Osteoblast (primary cell): Measurements from ENCODE around the gene CDH4. TPM values are rescaled to one million over a fixed set of nuclear protein-coding genes. Genes with fewer than 3 reads are reported as not detected.
A peak's percentile ranks its signal among the peaks of the same experiment; 100 is the strongest.

Source experiments
- DNase-seq: peaks from one replicate; pipeline ENCODE4 v3.0.0; 2011; ENCODE audit warnings: low spot score, mixed read lengths; ENCODE audit not compliant: insufficient read length; ENCODE audit errors: missing footprints
- H2AFZ ChIP-seq: 2 replicates; pipeline ENCODE4 v1.6.0; 2011; ENCODE audit warnings: mild to moderate bottlenecking, low read length
- H3K27ac ChIP-seq: 2 replicates; pipeline ENCODE4 v1.5.1; 2011; ENCODE audit warnings: mild to moderate bottlenecking, low read depth, low read length, moderate library complexity
- H3K27me3 ChIP-seq: 2 replicates; pipeline ENCODE4 v1.6.0; 2012; ENCODE audit warnings: mild to moderate bottlenecking, control low read depth, inconsistent platforms, low read length, moderate library complexity; ENCODE audit not compliant: insufficient read depth
- H3K36me3 ChIP-seq: 2 replicates; pipeline ENCODE4 v1.5.1; 2011; ENCODE audit warnings: mild to moderate bottlenecking, low read length, control low read depth, moderate library complexity; ENCODE audit not compliant: insufficient read depth
- H3K4me1 ChIP-seq: 2 replicates; pipeline ENCODE4 v1.5.1; 2011; ENCODE audit warnings: mild to moderate bottlenecking, low read length, control low read depth, moderate library complexity; ENCODE audit not compliant: insufficient read depth
- H3K4me2 ChIP-seq: 2 replicates; pipeline ENCODE4 v1.6.0; 2011; ENCODE audit warnings: mild to moderate bottlenecking, low read length; ENCODE audit not compliant: insufficient read depth
- H3K4me3 ChIP-seq: fragments of 200-600 bp; sonication (generic); 3 replicates; pipeline ENCODE4 v1.5.1; 2012; ENCODE audit warnings: mild to moderate bottlenecking, low read length, inconsistent platforms; ENCODE audit not compliant: insufficient read depth
- H3K79me2 ChIP-seq: 2 replicates; pipeline ENCODE4 v1.6.0; 2012; ENCODE audit warnings: mild to moderate bottlenecking, low read length, control low read depth, inconsistent platforms; ENCODE audit not compliant: insufficient read depth
- H3K9me3 ChIP-seq: 2 replicates; pipeline ENCODE4 v1.5.1; 2011; ENCODE audit warnings: low read depth, low read length, control low read depth
- H4K20me1 ChIP-seq: 2 replicates; pipeline ENCODE4 v1.6.0; 2012; ENCODE audit warnings: mild to moderate bottlenecking, low read length, control low read depth; ENCODE audit not compliant: insufficient read depth
- CTCF ChIP-seq: IDR thresholded peaks from 2 replicates; pipeline ENCODE4 v1.5.1; 2011; ENCODE audit warnings: mild to moderate bottlenecking, low read depth, low read length, moderate library complexity; ENCODE audit errors: extremely low read depth
- total RNA-seq: library from RNA; depleted of rRNA; stranded (reverse); fragments of >200 nt; gene quantifications from 2 replicates; pipeline ENCODE4 v1.2.3, GENCODE V29; 2012

Gene CDH4
- total RNA-seq, 1 donor, result 1.1 TPM

GRCh38 chr20:61435184-61435822 is 183.2 kb downstream of the CDH4 start:
- Histone ChIP-seq H4K20me1 (no peaks in the 10 kb centered on the region), H3K9me3 (no peaks in the 10 kb centered on the region), H3K4me1 (peaks cover 16% of the 10 kb centered on the region), H3K79me2 (no peaks in the 10 kb centered on the region), H3K27ac (no peak overlapping the region), H3K4me2 (no peak overlapping the region), H2AFZ (no peak overlapping the region), H3K27me3 (peaks cover 9% of the 10 kb centered on the region), H3K4me3 (no peak overlapping the region), H3K36me3 (no peaks in the 10 kb centered on the region)
- DNase-seq, result no peak
- no peak for TF ChIP-seq CTCF

GRCh38 chr20:61435823-61436220 is 183.8 kb downstream of the CDH4 start:
- Histone ChIP-seq H3K9me3 (no peaks in the 10 kb centered on the region), H2AFZ (no peak overlapping the region), H3K79me2 (no peaks in the 10 kb centered on the region), H3K36me3 (no peaks in the 10 kb centered on the region), H3K4me2 (peak overlapping the region; percentile 50), H3K4me1 (peaks cover 16% of the 10 kb centered on the region), H3K27me3 (peaks cover 9% of the 10 kb centered on the region), H3K4me3 (no peak overlapping the region), H4K20me1 (no peaks in the 10 kb centered on the region), H3K27ac (no peak overlapping the region)
- DNase-seq, result no peak
- TF ChIP-seq CTCF, result no peak

DNA sequence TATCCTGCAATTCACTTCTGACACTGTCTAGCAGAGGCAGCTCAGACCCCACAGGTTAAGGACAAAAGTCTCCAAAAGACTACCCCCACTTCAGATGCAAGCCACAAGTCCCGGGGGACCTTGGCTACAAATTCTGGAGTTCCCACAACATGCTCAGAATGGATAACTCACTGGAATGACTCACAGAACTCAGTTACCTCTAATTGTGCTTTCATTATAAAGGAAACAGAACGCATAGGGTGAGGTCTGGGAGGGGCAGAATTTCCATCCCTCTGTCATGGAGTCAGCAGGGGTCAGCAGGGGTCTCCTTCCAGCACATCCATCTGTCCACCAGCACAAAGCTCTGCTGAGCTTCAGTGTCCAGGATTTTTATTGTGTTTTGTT is 184.2 kb downstream of the CDH4 start:
- Histone ChIP-seq H3K79me2 (no peaks in the 10 kb centered on the region), H4K20me1 (no peaks in the 10 kb centered on the region), H3K4me2 (peak overlapping the region; percentile 50), H3K27me3 (peaks cover 9% of the 10 kb centered on the region), H3K9me3 (no peaks in the 10 kb centered on the region), H3K36me3 (no peaks in the 10 kb centered on the region), H2AFZ (no peak overlapping the region), H3K4me1 (peaks cover 16% of the 10 kb centered on the region), H3K27ac (peak overlapping the region; percentile 80), H3K4me3 (no peak overlapping the region)
- no peak for TF ChIP-seq CTCF
- DNase-seq, result peak; percentile 89

DNA sequence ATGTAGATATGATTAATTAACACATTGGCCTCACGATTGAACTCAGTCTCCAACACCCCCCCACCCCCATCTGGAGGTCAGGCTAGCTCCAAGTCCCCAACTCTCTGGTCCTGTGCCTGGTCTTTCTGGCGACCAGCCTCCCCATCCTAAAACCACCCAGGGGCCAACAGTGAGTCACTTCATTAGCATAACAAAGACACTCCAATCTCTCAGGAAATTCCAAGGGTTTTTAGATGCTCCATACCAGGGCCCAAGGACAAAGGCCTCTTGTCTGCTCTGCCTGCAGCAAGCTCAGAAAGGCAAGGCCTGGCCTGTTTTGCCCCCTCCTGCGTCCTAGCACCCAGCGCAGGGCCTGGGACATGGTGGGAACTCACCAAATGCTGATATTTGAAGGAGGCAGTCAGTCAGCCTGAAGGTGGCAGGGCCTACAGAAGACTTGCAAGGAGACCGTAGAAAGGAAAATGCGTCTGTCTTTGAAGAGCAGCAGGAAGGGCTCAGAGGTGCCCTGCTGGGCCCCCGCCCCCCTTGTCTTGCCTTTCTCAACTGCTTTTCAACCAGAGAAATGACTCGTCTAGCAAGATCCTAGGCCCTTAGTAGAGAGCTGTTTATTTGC is 184.7 kb downstream of the CDH4 start:
- no peak for DNase-seq
- Histone ChIP-seq H2AFZ (no peak overlapping the region), H3K36me3 (no peaks in the 10 kb centered on the region), H3K4me2 (peak overlapping the region; percentile 50), H3K79me2 (no peaks in the 10 kb centered on the region), H3K27me3 (peaks cover 9% of the 10 kb centered on the region), H3K4me1 (peaks cover 16% of the 10 kb centered on the region), H3K9me3 (no peaks in the 10 kb centered on the region), H4K20me1 (no peaks in the 10 kb centered on the region), H3K27ac (peak overlapping the region; percentile 80), H3K4me3 (peak overlapping the region; percentile 30)
- TF ChIP-seq CTCF, result no peak
